Keratinocyte (primary cell): Measurements from ENCODE around the gene ADAP2. TPM values are rescaled to one million over a fixed set of nuclear protein-coding genes. Genes with fewer than 3 reads are reported as not detected.

Experiments
- DNase-seq: peaks from one replicate; pipeline ENCODE4 v3.0.0-alpha.2; 2011; ENCODE audit warnings: low read depth, missing footprints, low spot score
- FAIRE-seq: peaks from 2 replicates; lab custom pipeline; 2011; peaks lifted over from hg19 to GRCh38; lab: Jason Lieb, UNC
- H2AFZ ChIP-seq: 2 replicates; pipeline ENCODE4 v1.6.0; 2012; ENCODE audit warnings: low read length, control low read depth, inconsistent platforms; ENCODE audit not compliant: control insufficient read depth
- H3K27ac ChIP-seq: 2 replicates; pipeline ENCODE4 v1.5.1; 2011; ENCODE audit warnings: low read length; ENCODE audit not compliant: control insufficient read depth, insufficient read depth
- H3K27me3 ChIP-seq: 3 replicates; pipeline ENCODE4 v1.6.0; 2011; ENCODE audit warnings: low read length; ENCODE audit not compliant: control insufficient read depth, insufficient read depth; ENCODE audit errors: extremely low read depth
- H3K36me3 ChIP-seq, 2 experiments: 2 replicates in 1 of 2; 3 replicates in 1 of 2; pipeline ENCODE4 v1.5.1; 2011; ENCODE audit warnings: low read length in 2 of 2, mild to moderate bottlenecking in 1 of 2; ENCODE audit not compliant: control insufficient read depth in 2 of 2, insufficient read depth in 2 of 2; ENCODE audit errors: extremely low read depth in 1 of 2
- H3K4me1 ChIP-seq: 3 replicates; pipeline ENCODE4 v1.5.1; 2011; ENCODE audit warnings: low read length; ENCODE audit not compliant: control insufficient read depth, insufficient read depth; ENCODE audit errors: extremely low read depth
- H3K4me2 ChIP-seq: 3 replicates; pipeline ENCODE4 v1.6.0; 2011; ENCODE audit warnings: low read depth, low read length; ENCODE audit not compliant: control insufficient read depth, insufficient read depth; ENCODE audit errors: extremely low read depth
- H3K4me3 ChIP-seq, 3 experiments: fragments of 200-600 bp in 1 of 3; sonication (generic) in 1 of 3; 2 replicates in 2 of 3; 3 replicates in 1 of 3; pipeline ENCODE4 v1.5.1; 2011 to 2016; ENCODE audit warnings: low read length in 3 of 3, mild to moderate bottlenecking in 3 of 3, control low read depth in 2 of 3, inconsistent platforms in 1 of 3, low read depth in 1 of 3, mixed read lengths in 1 of 3, mixed run types in 1 of 3, moderate library complexity in 1 of 3; ENCODE audit not compliant: control insufficient read depth in 2 of 3, insufficient read depth in 2 of 3; ENCODE audit errors: extremely low read depth in 1 of 3
- H3K79me2 ChIP-seq: 2 replicates; pipeline ENCODE4 v1.6.0; 2012; ENCODE audit warnings: low read length; ENCODE audit not compliant: control insufficient read depth, insufficient read depth
- H3K9ac ChIP-seq: 3 replicates; pipeline ENCODE4 v1.6.0; 2011; ENCODE audit warnings: low read length; ENCODE audit not compliant: control insufficient read depth, insufficient read depth; ENCODE audit errors: extremely low read depth
- H3K9me1 ChIP-seq: 3 replicates; pipeline ENCODE4 v1.6.0; 2011; ENCODE audit warnings: low read length; ENCODE audit not compliant: control insufficient read depth, insufficient read depth; ENCODE audit errors: extremely low read depth
- H3K9me3 ChIP-seq: 2 replicates; pipeline ENCODE4 v1.5.1; 2012; ENCODE audit warnings: low read depth, low read length; ENCODE audit not compliant: control insufficient read depth
- H4K20me1 ChIP-seq: 3 replicates; pipeline ENCODE4 v1.6.0; 2011; ENCODE audit warnings: low read length; ENCODE audit not compliant: control insufficient read depth, insufficient read depth; ENCODE audit errors: extremely low read depth
- EZH2 ChIP-seq: IDR thresholded peaks from one replicate; pipeline ENCODE4 v1.6.1; 2012; ENCODE audit warnings: inconsistent platforms, mild to moderate bottlenecking, low read length, moderate library complexity
- dilution Hi-C: fragments of 300-500 bp; cut with MboI; formaldehyde crosslinking; loops from one replicate; pipeline ENCODE4 v1.7.0; 2020; ENCODE audit warnings: low sequenced_read_pairs; ENCODE audit not compliant: extremely low pct_ligation_motif_present
- polyA plus RNA-seq, 5 experiments: library from polyadenylated mRNA; depleted of rRNA in 3 of 5; stranded (reverse) in 3 of 5; stranded (forward) in 1 of 5; unstranded in 1 of 5; fragments of >200 nt; gene quantifications; 1 replicate in 1 of 5; 2 replicates in 3 of 5; 3 replicates in 1 of 5; pipeline versions ENCODE4 v1.2.1 to v1.2.3, GENCODE V29; 2011 to 2012; ENCODE audit warnings: missing spikeins in 2 of 5, low read depth in 1 of 5, low replicate concordance in 1 of 5
- TF ChIP-seq, protein P1 (sequence below), 3 experiments: IDR thresholded peaks in 1 of 3; conservative IDR thresholded peaks in 1 of 3; optimal IDR thresholded peaks in 1 of 3; 2 replicates in 2 of 3; 3 replicates in 1 of 3; pipeline versions ENCODE3 to v1.5.1; 2011; ENCODE audit warnings: low read length in 3 of 3, mild to moderate bottlenecking in 3 of 3, moderate library complexity in 2 of 3, control low read depth in 1 of 3, inconsistent platforms in 1 of 3; ENCODE audit not compliant: insufficient read depth in 2 of 3; ENCODE audit errors: extremely low read depth in 1 of 3

ADAP2 gene
- polyA plus RNA-seq, 1 donor (not counting 4 experiments of a cell fraction or from before 2014, with no cell fraction given) = 1.4 TPM

GRCh38 chr17:30995347-30995746, 73.6 kb downstream of the ADAP2 start:
- no peak for DNase-seq

GRCh38 chr17:30996486-30996885, 74.7 kb downstream of the ADAP2 start:
- H3K4me3 ChIP-seq = no peak overlapping the region
- no peaks in the 10 kb centered on the region for H4K20me1 ChIP-seq
- no peaks in the 10 kb centered on the region for H3K79me2 ChIP-seq
- H3K36me3 ChIP-seq = peaks cover 9 to 18% of the 10 kb centered on the region in 2 experiments
- no peak overlapping the region for H3K27ac ChIP-seq
- H3K4me2 ChIP-seq = no peak overlapping the region
- no peaks in the 10 kb centered on the region for H3K27me3 ChIP-seq
- no peaks in the 10 kb centered on the region for H3K9me3 ChIP-seq
- TF ChIP-seq EZH2 = no peak
- TF ChIP-seq, protein P1, sequence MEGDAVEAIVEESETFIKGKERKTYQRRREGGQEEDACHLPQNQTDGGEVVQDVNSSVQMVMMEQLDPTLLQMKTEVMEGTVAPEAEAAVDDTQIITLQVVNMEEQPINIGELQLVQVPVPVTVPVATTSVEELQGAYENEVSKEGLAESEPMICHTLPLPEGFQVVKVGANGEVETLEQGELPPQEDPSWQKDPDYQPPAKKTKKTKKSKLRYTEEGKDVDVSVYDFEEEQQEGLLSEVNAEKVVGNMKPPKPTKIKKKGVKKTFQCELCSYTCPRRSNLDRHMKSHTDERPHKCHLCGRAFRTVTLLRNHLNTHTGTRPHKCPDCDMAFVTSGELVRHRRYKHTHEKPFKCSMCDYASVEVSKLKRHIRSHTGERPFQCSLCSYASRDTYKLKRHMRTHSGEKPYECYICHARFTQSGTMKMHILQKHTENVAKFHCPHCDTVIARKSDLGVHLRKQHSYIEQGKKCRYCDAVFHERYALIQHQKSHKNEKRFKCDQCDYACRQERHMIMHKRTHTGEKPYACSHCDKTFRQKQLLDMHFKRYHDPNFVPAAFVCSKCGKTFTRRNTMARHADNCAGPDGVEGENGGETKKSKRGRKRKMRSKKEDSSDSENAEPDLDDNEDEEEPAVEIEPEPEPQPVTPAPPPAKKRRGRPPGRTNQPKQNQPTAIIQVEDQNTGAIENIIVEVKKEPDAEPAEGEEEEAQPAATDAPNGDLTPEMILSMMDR (optimal IDR thresholded peaks at IDR 0.05 in 1 of 3, IDR thresholded peaks at IDR 0.05 in 1 of 3, conservative IDR thresholded peaks at IDR 0.05 in 1 of 3; ENCODE audit: extremely low read depth in 1 of 3, insufficient read depth in 2 of 3, low read length in 3 of 3) = no peak
- no peak overlapping the region for H2AFZ ChIP-seq
- no peaks in the 10 kb centered on the region for H3K4me1 ChIP-seq
- no peak for DNase-seq
- no peak for FAIRE-seq
- dilution Hi-C loops = no loop called here
- no peak overlapping the region for H3K9ac ChIP-seq
- no peaks in the 10 kb centered on the region for H3K9me1 ChIP-seq

More at GRCh38 chr17:30995347-30995746, 73.6 kb downstream of the ADAP2 start:
- FAIRE-seq = no peak
- Histone ChIP-seq H3K4me3 (no peak overlapping the region), H3K4me1 (no peaks in the 10 kb centered on the region), H3K79me2 (no peaks in the 10 kb centered on the region), H3K9me3 (no peaks in the 10 kb centered on the region), H3K27me3 (no peaks in the 10 kb centered on the region), H3K9me1 (no peaks in the 10 kb centered on the region), H2AFZ (no peak overlapping the region), H3K36me3 (peaks cover 9 to 18% of the 10 kb centered on the region in 2 experiments), H3K4me2 (no peak overlapping the region), H3K9ac (no peak overlapping the region), H3K27ac (no peak overlapping the region), H4K20me1 (no peaks in the 10 kb centered on the region)
- dilution Hi-C loops = no loop called here
- no peak for TF ChIP-seq EZH2
- TF ChIP-seq, protein P1 (optimal IDR thresholded peaks at IDR 0.05 in 1 of 3, IDR thresholded peaks at IDR 0.05 in 1 of 3, conservative IDR thresholded peaks at IDR 0.05 in 1 of 3; ENCODE audit: extremely low read depth in 1 of 3, insufficient read depth in 2 of 3, low read length in 3 of 3) = no peak
